LNCAP (cell line): ENCODE results near the gene TMEM164.

Source experiments
- TF ChIP-seq, protein P1 (sequence below): fragments of 450-650 bp; IDR thresholded peaks from 2 replicates; pipeline ENCODE4 v1.5.1; 2017; ENCODE audit warnings: mild to moderate bottlenecking

TMEM164 gene

DNA sequence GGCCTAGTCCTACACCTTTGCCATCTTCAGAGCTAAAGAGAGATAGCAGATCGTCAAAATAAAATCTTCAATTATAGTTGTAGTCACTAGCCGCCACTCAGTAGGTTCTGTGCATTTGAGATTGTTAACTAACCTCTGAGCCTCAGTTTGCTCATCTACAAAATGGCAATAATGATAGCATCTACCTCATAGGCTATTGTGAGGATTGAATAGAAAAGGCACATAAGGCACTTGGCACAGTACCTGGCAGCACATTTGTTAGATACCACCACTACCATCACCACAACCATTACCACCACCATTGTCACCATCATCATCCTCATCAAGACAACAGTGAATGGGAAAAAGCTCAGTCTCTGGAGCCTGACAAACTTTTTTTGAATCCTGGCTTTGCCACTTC lies 180.4 kb downstream of the TMEM164 start:
- TF ChIP-seq, protein P1, sequence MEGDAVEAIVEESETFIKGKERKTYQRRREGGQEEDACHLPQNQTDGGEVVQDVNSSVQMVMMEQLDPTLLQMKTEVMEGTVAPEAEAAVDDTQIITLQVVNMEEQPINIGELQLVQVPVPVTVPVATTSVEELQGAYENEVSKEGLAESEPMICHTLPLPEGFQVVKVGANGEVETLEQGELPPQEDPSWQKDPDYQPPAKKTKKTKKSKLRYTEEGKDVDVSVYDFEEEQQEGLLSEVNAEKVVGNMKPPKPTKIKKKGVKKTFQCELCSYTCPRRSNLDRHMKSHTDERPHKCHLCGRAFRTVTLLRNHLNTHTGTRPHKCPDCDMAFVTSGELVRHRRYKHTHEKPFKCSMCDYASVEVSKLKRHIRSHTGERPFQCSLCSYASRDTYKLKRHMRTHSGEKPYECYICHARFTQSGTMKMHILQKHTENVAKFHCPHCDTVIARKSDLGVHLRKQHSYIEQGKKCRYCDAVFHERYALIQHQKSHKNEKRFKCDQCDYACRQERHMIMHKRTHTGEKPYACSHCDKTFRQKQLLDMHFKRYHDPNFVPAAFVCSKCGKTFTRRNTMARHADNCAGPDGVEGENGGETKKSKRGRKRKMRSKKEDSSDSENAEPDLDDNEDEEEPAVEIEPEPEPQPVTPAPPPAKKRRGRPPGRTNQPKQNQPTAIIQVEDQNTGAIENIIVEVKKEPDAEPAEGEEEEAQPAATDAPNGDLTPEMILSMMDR = no peak

DNA sequence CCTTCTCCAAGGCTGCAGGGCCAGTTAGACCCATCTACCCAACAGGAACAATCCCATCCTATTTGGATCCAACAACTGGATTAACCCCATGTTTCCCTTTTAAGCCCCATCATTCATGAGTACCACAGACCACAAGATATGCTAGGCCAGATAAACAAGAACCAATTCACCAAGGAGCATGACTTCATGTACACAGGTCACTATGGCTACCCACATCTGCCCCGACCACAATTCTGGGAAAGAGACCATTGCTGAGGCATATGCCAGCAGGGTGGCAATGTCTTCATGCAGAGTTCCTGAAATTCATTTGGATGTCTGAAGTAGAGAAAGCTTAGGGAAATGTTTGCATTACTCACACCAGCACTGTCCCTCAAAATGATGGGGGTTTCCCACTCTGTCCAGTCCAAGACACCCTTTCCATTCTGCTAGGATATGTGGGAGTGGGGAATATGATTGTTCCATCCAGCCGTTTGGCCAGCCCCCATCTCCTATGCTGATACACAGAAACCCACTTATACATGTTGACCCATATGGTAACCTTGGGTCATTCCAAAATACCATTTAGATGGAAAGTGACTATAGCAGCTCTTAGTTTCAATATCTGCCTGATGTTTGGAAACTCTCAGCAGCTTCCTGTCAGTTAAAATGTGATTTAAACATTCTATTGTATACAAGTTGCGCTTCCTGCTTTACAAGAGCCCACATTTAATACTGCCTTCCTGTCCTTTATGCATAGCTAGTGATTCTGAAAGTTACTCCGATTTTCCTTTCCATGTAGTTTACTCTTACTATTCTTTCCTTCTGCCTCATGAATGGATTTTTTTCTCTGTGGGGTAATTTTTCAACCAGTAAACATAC lies 186.0 kb downstream of the TMEM164 start:
- TF ChIP-seq, protein P1 = no peak

DNA sequence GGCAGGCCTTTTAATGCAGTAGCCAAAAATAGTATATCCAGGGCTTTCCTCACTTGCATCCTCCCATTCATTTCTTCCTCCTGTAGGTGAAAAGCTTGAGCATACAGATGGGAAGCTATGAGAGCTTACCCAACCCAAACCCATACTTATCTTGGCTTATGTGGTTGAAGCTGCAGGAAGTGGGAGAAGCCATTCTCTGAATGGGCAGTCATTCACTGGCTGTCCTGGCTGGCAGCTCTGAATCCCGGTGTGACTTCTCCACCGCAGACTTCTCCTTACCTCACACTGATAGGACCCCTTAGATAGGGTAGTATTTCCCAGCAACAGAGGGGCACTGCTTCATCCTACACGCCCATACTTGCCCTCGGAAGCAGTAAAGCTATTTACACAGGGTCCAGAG lies 189.6 kb downstream of the TMEM164 start:
- TF ChIP-seq, protein P1 = no peak

DNA sequence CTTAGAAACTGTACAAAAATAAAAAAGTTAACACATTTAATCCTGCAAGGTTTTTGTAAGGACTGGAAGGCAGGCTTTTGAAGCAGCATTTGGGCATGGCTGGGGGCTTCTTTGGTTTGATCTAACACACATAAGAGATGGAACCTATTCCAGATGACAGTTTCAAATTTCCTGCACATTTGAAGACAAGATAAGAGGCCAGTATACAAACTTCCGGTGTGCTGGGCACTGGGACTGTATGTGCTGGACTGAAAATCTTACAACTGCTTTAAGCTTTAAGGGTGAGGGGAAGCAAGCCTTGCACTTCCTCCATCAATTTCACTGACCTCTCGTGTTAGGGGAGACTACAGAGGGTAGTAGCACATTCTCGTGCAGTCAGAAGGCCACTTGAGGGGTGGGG lies 192.1 kb downstream of the TMEM164 start:
- TF ChIP-seq, protein P1 = no peak

DNA sequence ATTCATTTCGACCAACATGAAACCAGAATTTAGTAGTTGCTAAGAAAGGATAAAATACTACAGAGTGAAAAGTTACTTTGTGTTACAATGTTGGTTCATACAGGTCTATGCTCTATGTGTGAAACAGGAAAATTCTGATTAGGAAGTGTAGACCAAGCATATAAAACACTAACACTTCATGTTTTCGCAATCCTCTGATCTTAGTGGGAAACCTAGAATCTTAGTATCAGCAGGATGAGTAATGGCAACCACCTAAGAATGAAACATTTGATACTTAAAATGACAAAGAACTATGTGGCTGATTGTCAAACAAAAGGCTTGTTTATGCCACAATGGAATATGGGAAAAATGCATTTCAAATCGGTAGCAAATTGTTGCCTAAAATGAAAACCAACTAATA lies 198.9 kb downstream of the TMEM164 start:
- TF ChIP-seq, protein P1 = no peak

DNA sequence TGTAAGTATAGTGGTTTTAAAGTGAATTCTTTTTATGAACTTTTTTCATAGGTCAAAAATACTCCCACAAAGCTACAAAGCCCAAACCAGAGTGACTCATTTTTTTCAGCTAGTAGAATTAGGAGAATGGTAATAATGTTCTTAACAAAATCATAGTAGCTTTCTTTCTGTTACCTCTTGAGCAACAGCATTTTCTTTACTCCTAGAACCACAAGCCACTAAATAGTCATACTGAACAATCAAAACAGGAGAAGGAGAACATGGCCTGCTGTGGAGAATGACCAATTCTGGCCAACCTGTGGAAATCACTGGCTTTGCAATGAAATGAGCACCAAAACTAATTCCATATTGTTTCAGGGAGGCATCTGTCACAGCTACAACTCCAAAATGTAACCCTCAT lies 202.1 kb downstream of the TMEM164 start:
- TF ChIP-seq, protein P1 = no peak

DNA sequence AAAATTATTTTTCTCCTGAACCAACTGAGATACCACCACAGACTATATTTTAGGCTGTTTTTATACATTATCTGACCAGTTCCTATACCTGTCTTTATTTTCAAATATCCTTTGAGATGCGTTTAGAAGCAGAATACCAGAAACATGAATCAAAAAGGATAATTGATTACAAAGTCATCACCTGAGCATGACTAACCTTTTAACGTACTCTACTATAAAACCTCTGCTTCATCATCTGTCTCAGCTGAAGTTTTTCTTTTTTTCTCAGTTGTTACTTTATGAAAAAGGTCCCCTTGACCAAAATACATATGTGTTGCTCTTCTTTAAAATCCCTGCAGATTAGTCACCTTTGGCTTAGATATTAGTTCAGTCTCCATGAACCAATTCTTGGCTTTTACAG lies 205.2 kb downstream of the TMEM164 start:
- TF ChIP-seq, protein P1 = no peak
